Lower leg skin (tissue), 3 donors: Measurements from ENCODE around the gene SPIRE1.

Source experiments
- POLR2A ChIP-seq, 2 donors: fragments of 450-650 bp; IDR thresholded peaks; one replicate each; pipeline ENCODE4 v1.6.1; 2016 to 2017; ENCODE audit warnings: antibody characterized with exemption in 2 of 2, mild to moderate bottlenecking in 1 of 2, moderate library complexity in 1 of 2
- TF ChIP-seq, protein P1 (sequence below), 3 donors: fragments of 450-650 bp; IDR thresholded peaks; one replicate each; pipeline ENCODE4 v1.5.1; 2016; ENCODE audit warnings: antibody characterized with exemption in 3 of 3, mild to moderate bottlenecking in 3 of 3, moderate library complexity in 2 of 3

DNA sequence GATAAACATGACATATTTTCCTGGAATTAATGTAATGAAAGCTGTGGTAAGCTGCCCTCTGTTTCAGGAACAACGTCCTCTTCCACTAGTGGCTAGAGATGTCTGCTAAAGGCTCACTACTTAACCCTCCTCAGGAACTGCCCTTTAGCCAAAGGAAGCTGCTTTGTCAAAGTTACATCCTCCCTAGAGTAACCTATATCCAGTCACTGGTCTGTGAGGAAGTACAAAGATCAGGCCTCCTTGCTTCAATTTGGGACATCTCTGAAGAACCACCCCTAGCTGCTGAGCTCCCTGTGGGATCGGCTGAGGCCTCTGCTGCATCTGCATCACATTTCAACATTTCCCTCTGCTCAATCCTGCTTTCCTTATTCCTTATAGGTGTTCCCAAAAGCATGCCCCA is 142.4 kb downstream of the SPIRE1 start:
- TF ChIP-seq, protein P1, sequence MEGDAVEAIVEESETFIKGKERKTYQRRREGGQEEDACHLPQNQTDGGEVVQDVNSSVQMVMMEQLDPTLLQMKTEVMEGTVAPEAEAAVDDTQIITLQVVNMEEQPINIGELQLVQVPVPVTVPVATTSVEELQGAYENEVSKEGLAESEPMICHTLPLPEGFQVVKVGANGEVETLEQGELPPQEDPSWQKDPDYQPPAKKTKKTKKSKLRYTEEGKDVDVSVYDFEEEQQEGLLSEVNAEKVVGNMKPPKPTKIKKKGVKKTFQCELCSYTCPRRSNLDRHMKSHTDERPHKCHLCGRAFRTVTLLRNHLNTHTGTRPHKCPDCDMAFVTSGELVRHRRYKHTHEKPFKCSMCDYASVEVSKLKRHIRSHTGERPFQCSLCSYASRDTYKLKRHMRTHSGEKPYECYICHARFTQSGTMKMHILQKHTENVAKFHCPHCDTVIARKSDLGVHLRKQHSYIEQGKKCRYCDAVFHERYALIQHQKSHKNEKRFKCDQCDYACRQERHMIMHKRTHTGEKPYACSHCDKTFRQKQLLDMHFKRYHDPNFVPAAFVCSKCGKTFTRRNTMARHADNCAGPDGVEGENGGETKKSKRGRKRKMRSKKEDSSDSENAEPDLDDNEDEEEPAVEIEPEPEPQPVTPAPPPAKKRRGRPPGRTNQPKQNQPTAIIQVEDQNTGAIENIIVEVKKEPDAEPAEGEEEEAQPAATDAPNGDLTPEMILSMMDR (IDR thresholded peaks at IDR 0.05), result no peak
- TF ChIP-seq POLR2A (IDR thresholded peaks at IDR 0.05), result no peak
